Measurements from ENCODE around the gene DDI2. TPM values are rescaled to one million over a fixed set of nuclear protein-coding genes. Genes with fewer than 3 reads are reported as not detected.
"Not testable (repeated sequence)": the region's sequence is repeated elsewhere in the genome, so short reads cannot be mapped to it uniquely, and the experiment has no call there.

Gene DDI2
- total RNA-seq, 4 donors from 2014 or later: 21.9 to 79.0 (median 38.6) TPM

GRCh38 chr1:15696956-15697521 lies 79.8 kb downstream of the DDI2 start:
- TF ChIP-seq POLR2A (IDR thresholded peaks at IDR 0.05): no peak
- no peak for TF ChIP-seq CTCF (IDR thresholded peaks at IDR 0.05)
- Histone ChIP-seq H3K27me3 (no peaks in the 10 kb centered on the region), H3K36me3 (no peaks in the 10 kb centered on the region), H3K27ac (peak overlapping the region in 1 of 3 donors; percentile 43), H3K4me1 (peaks cover 12 to 22% of the 10 kb centered on the region in 2 donors), H3K4me3 (replicated peaks in 1 of 3) (no peak overlapping the region), H3K9me3 (no peaks in the 10 kb centered on the region)
- intact Hi-C loops (cut with DNase I): no loop called here
- no peak for DNase-seq
- WGBS, 2 donors: 43 to 66% methylated on average over 9 to 10 of the region's 10 CpGs

GRCh38 chr1:15698201-15698600 lies 80.9 kb downstream of the DDI2 start:
- no peak overlapping the region for H3K27ac ChIP-seq

GRCh38 chr1:15699321-15699720 lies 82.1 kb downstream of the DDI2 start:
- H3K36me3 ChIP-seq; H3K27me3 ChIP-seq; H3K27ac ChIP-seq; intact Hi-C loops (cut with DNase I); H3K4me3 ChIP-seq (replicated peaks in 1 of 3); DNase-seq; H3K9me3 ChIP-seq: not testable (repeated sequence)
- H3K4me1 ChIP-seq: peaks cover 12 to 38% of the 10 kb centered on the region in 2 donors
- WGBS, 2 donors: 90 to 99% methylated on average over 4 of the region's 4 CpGs

More at GRCh38 chr1:15698201-15698600, 80.9 kb downstream of the DDI2 start:
- Histone ChIP-seq H3K4me3 (replicated peaks in 1 of 3) (no peak overlapping the region), H3K36me3 (no peaks in the 10 kb centered on the region), H3K4me1 (peaks cover 12 to 28% of the 10 kb centered on the region in 2 donors), H3K27me3 (no peaks in the 10 kb centered on the region), H3K9me3 (no peaks in the 10 kb centered on the region)
- TF ChIP-seq CTCF (IDR thresholded peaks at IDR 0.05) (no peak), POLR2A (IDR thresholded peaks at IDR 0.05) (no peak)
- DNase-seq: no peak
- intact Hi-C loops (cut with DNase I): no loop called here
- 97 to 98% methylated on average over 2 of the region's 2 CpGs for WGBS, 2 donors

- Histone ChIP-seq H3K4me1 (peaks cover 12 to 42% of the 10 kb centered on the region in 2 donors), H3K4me3 (replicated peaks in 1 of 3) (no peak overlapping the region), H3K36me3 (no peaks in the 10 kb centered on the region), H3K27ac (no peak overlapping the region), H3K27me3 (no peaks in the 10 kb centered on the region), H3K9me3 (no peaks in the 10 kb centered on the region)
- intact Hi-C loops (cut with DNase I): no loop called here
- TF ChIP-seq CTCF (IDR thresholded peaks at IDR 0.05): no peak
- no peak for TF ChIP-seq POLR2A (IDR thresholded peaks at IDR 0.05)
- WGBS, 2 donors: 46 to 49% methylated on average over 6 of the region's 6 CpGs
- peak; percentile 66 to 72 for DNase-seq
Observed at GRCh38 chr1:15700508-15700907, 83.2 kb downstream of the DDI2 start.

- H3K27me3 ChIP-seq: no peaks in the 10 kb centered on the region
- intact Hi-C loops (cut with DNase I): no loop called here
- H3K36me3 ChIP-seq: no peaks in the 10 kb centered on the region
- TF ChIP-seq POLR2A (IDR thresholded peaks at IDR 0.05) (no peak), CTCF (IDR thresholded peaks at IDR 0.05) (no peak)
- no peak overlapping the region for H3K27ac ChIP-seq
- no peaks in the 10 kb centered on the region for H3K9me3 ChIP-seq
- no peak for DNase-seq
- H3K4me1 ChIP-seq: peaks cover 12 to 46% of the 10 kb centered on the region in 2 donors
- H3K4me3 ChIP-seq (replicated peaks in 1 of 3): no peak overlapping the region
- 93 to 95% methylated on average over 6 to 8 of the region's 8 CpGs for WGBS, 2 donors
Observed at GRCh38 chr1:15701784-15702183, 84.5 kb downstream of the DDI2 start.
